Measurements from ENCODE around the gene SERPINA12. TPM values are rescaled to one million over a fixed set of nuclear protein-coding genes. Genes with fewer than 3 reads are reported as not detected.

The SERPINA12 gene
- total RNA-seq, 1 donor from 2014 or later: not detected

DNA sequence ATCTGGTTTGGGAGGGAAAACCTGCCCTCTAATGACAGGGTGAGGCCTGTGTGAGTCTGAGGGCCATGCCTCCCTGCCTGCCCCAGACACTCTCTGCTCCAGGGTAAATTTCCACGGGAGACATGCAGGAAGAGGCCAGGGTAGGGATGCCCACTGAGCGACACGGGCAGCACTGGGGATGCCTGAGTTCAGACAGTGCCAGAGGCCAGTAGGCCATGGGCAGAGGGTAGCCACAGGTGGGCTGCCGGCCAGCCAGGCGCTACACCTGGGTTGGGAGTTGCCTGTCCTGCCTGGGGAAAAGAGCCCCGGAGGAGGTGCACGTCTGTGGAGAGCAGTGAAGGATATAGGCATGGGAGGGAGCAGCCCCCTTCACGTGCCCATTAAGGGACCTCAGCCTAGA, 3.6 kb downstream of the SERPINA12 start:
- H3K4me1 Mint-ChIP-seq (ENCODE audit: low read depth, unreplicated experiment): no peaks in the 10 kb centered on the region
- H3K27ac Mint-ChIP-seq (ENCODE audit: unreplicated experiment): no peak overlapping the region
- H3K27me3 Mint-ChIP-seq (ENCODE audit: unreplicated experiment): peaks cover 6% of the 10 kb centered on the region
- no peak overlapping the region for H3K4me3 Mint-ChIP-seq (ENCODE audit: unreplicated experiment)
- DNase-seq: no peak
- TF ChIP-seq CTCF (IDR thresholded peaks at IDR 0.05; ENCODE audit: partially characterized antibody, unreplicated experiment): no peak
- H3K36me3 Mint-ChIP-seq (ENCODE audit: unreplicated experiment): no peaks in the 10 kb centered on the region
- no peaks in the 10 kb centered on the region for H3K9me3 Mint-ChIP-seq (ENCODE audit: unreplicated experiment)

DNA sequence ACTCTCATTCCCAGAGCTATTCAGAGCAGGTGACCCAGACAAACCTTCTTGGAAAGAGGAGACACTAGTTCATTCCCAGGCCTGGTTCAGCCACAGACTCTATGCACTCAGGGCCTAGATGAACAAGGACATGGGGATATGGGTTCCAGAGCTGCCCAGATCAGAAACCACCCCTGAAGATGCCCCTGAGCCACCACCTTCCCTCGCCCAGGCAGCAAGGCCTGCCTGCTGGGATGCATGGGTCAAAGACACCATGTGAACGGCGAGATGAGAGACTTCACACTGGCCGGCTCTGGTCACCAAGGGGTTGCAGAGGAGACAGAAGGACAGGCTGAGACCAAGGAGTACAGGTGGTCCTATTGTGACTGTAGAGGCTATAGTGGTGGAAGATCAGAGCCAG, 4.1 kb downstream of the SERPINA12 start:
- H3K4me3 Mint-ChIP-seq (ENCODE audit: unreplicated experiment): no peak overlapping the region
- no peak for TF ChIP-seq CTCF (IDR thresholded peaks at IDR 0.05; ENCODE audit: partially characterized antibody, unreplicated experiment)
- DNase-seq: no peak
- H3K27me3 Mint-ChIP-seq (ENCODE audit: unreplicated experiment): peaks cover 6% of the 10 kb centered on the region
- H3K4me1 Mint-ChIP-seq (ENCODE audit: low read depth, unreplicated experiment): no peaks in the 10 kb centered on the region
- no peaks in the 10 kb centered on the region for H3K9me3 Mint-ChIP-seq (ENCODE audit: unreplicated experiment)
- no peaks in the 10 kb centered on the region for H3K36me3 Mint-ChIP-seq (ENCODE audit: unreplicated experiment)
- no peak overlapping the region for H3K27ac Mint-ChIP-seq (ENCODE audit: unreplicated experiment)

DNA sequence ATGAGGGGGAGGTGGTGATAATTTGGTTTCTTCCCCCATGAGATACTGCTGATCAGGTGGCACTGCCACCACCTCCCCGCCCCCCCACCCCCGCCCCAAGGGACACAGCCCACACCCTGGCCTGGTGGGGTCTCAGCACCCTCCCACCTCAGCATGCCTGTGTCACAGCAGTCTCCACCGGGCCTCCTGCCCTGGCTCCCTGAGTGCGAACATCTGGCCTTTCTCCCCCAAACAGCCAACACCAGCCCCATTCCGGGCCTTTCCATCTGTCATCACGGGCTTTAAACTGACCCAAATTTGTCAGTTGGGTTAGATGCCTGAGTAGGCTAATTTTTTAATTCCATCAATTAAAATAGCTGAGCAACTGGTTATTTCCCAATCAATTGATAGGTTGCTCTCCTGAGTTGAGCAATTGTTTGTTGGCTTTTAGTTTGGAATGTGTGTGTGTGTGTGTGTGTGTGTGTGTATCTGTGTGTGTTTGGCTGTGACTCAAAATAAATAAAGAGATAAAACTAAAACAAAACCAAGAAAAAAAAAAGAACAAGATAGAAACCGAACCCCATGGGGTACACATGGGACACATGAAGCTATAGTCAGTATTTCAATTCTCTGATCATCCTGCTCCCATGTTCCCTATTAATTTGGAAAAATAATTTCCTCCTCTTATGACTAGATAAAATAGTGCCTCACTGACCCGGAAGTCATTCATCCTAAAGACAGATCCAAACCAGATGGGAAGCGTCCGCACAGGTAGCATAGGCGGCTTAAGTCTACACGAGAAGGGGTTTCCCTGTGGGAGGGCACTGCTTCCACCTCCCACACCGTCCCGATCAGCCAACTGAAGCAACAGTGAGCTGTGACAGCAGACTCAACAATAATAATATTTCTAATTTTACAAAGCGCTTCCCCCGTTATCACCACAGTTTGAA, 7.4 kb downstream of the SERPINA12 start:
- Mint-ChIP-seq H3K27ac (ENCODE audit: unreplicated experiment) (no peak overlapping the region), H3K9me3 (ENCODE audit: unreplicated experiment) (no peaks in the 10 kb centered on the region), H3K4me3 (ENCODE audit: unreplicated experiment) (no peak overlapping the region), H3K36me3 (ENCODE audit: unreplicated experiment) (no peaks in the 10 kb centered on the region), H3K4me1 (ENCODE audit: low read depth, unreplicated experiment) (no peaks in the 10 kb centered on the region), H3K27me3 (ENCODE audit: unreplicated experiment) (peaks cover 4% of the 10 kb centered on the region)
- no peak for TF ChIP-seq CTCF (IDR thresholded peaks at IDR 0.05; ENCODE audit: partially characterized antibody, unreplicated experiment)
- no peak for DNase-seq

- Mint-ChIP-seq H3K36me3 (ENCODE audit: unreplicated experiment) (no peaks in the 10 kb centered on the region), H3K4me1 (ENCODE audit: low read depth, unreplicated experiment) (no peaks in the 10 kb centered on the region), H3K9me3 (ENCODE audit: unreplicated experiment) (no peaks in the 10 kb centered on the region), H3K27me3 (ENCODE audit: unreplicated experiment) (peaks cover 5% of the 10 kb centered on the region), H3K27ac (ENCODE audit: unreplicated experiment) (no peak overlapping the region), H3K4me3 (ENCODE audit: unreplicated experiment) (no peak overlapping the region)
- TF ChIP-seq CTCF (IDR thresholded peaks at IDR 0.05; ENCODE audit: partially characterized antibody, unreplicated experiment): no peak
- DNase-seq: no peak
Observed at GRCh38 chr14:94500264-94500663, 9.0 kb downstream of the SERPINA12 start.

GRCh38 chr14:94499673-94500072, 9.6 kb downstream of the SERPINA12 start:
- H3K36me3 Mint-ChIP-seq (ENCODE audit: unreplicated experiment): no peaks in the 10 kb centered on the region
- no peak overlapping the region for H3K27ac Mint-ChIP-seq (ENCODE audit: unreplicated experiment)
- H3K4me1 Mint-ChIP-seq (ENCODE audit: low read depth, unreplicated experiment): no peaks in the 10 kb centered on the region
- no peak for DNase-seq
- H3K9me3 Mint-ChIP-seq (ENCODE audit: unreplicated experiment): no peaks in the 10 kb centered on the region
- no peak overlapping the region for H3K4me3 Mint-ChIP-seq (ENCODE audit: unreplicated experiment)
- no peak for TF ChIP-seq CTCF (IDR thresholded peaks at IDR 0.05; ENCODE audit: partially characterized antibody, unreplicated experiment)
- H3K27me3 Mint-ChIP-seq (ENCODE audit: unreplicated experiment): peaks cover 5% of the 10 kb centered on the region

Data from glutamatergic neuron (in vitro differentiated cells).